ENCODE measurements around the gene PTN.

The PTN gene

DNA sequence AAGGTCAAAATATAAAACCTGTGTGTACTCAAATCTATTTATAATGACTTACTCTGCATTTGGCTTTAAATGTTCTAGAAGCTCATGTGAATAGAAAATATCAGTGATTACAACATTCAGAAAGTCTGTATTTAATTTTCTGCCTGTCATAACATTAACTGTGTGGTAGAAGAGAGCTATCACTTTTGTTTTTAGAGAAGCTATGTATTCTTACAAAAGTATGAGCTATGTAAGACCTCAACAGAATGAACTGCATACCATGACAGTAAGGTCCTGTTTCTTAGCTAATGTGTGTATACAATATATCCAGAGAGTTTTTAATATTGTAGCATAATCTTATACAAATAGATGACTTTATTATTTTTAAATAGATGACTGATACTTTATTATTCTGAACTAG is 61.5 kb downstream of the PTN start:
- H3K27ac ChIP-seq (ENCODE audit: low read depth, low read length) = no peak overlapping the region
- no peaks in the 10 kb centered on the region for H3K27me3 ChIP-seq (ENCODE audit: control insufficient read depth, low read length)

DNA sequence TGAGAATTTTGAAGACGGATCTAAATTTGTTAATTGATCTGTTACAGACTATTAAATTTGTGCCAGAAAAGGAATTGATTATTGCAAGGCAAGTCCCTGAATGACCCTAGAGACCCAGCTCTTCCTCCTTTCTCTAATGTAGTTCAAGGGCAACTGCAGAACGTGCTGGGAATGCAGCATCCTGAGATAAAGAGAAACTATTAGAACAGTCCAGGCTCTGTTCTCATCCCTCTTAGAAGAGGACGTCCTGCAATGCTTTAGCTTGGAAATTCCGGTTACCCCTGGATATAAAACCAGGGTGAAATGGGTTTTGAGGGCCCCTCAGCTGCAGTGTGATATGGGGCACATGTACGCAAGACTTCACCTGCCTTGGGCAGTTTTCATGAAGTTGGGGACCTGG is 67.3 kb downstream of the PTN start:
- Histone ChIP-seq H3K9me2 (replicated peaks; ENCODE audit: control insufficient read depth, low read length) (no peaks in the 10 kb centered on the region), H3K4me2 (ENCODE audit: low read length) (no peak overlapping the region), H3K4me3 (ENCODE audit: low read length) (no peak overlapping the region), H3K27me3 (ENCODE audit: control insufficient read depth, low read length) (no peaks in the 10 kb centered on the region), H3K79me2 (ENCODE audit: control insufficient read depth, low read length) (no peaks in the 10 kb centered on the region), H4K20me1 (ENCODE audit: control insufficient read depth, insufficient read depth, low read depth, low read length) (no peaks in the 10 kb centered on the region), H3K4me1 (ENCODE audit: control insufficient read depth, low read length) (no peaks in the 10 kb centered on the region), H3F3A (ENCODE audit: control insufficient read depth, insufficient read depth) (no peaks in the 10 kb centered on the region), H3K36me3 (ENCODE audit: control insufficient read depth, low read length) (no peaks in the 10 kb centered on the region), H3K9me3 (ENCODE audit: control insufficient read depth, insufficient read depth, low read length) (0 out of 2 replicates have a peak, but pooled peaks cover 6% of the 10 kb centered on the region), H3K27ac (ENCODE audit: low read depth, low read length) (no peak overlapping the region)
- TF ChIP-seq EZH2phosphoT487 (IDR thresholded peaks at IDR 0.05; ENCODE audit: borderline replicate concordance, low read length) = no peak
- TF ChIP-seq, protein P1, sequence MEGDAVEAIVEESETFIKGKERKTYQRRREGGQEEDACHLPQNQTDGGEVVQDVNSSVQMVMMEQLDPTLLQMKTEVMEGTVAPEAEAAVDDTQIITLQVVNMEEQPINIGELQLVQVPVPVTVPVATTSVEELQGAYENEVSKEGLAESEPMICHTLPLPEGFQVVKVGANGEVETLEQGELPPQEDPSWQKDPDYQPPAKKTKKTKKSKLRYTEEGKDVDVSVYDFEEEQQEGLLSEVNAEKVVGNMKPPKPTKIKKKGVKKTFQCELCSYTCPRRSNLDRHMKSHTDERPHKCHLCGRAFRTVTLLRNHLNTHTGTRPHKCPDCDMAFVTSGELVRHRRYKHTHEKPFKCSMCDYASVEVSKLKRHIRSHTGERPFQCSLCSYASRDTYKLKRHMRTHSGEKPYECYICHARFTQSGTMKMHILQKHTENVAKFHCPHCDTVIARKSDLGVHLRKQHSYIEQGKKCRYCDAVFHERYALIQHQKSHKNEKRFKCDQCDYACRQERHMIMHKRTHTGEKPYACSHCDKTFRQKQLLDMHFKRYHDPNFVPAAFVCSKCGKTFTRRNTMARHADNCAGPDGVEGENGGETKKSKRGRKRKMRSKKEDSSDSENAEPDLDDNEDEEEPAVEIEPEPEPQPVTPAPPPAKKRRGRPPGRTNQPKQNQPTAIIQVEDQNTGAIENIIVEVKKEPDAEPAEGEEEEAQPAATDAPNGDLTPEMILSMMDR (IDR thresholded peaks at IDR 0.05; ENCODE audit: low read depth, low read length, poor library complexity, severe bottlenecking) = no peak

More for the DNA sequence above, 61.5 kb downstream of the PTN start:
- H3K36me3 ChIP-seq (ENCODE audit: control insufficient read depth, low read length) = no peaks in the 10 kb centered on the region
- no peaks in the 10 kb centered on the region for H4K20me1 ChIP-seq (ENCODE audit: control insufficient read depth, insufficient read depth, low read depth, low read length)
- H3K9me2 ChIP-seq (replicated peaks; ENCODE audit: control insufficient read depth, low read length) = no peaks in the 10 kb centered on the region
- no peaks in the 10 kb centered on the region for H3K79me2 ChIP-seq (ENCODE audit: control insufficient read depth, low read length)
- TF ChIP-seq EZH2phosphoT487 (IDR thresholded peaks at IDR 0.05; ENCODE audit: borderline replicate concordance, low read length) = no peak
- TF ChIP-seq, protein P1 (IDR thresholded peaks at IDR 0.05; ENCODE audit: low read depth, low read length, poor library complexity, severe bottlenecking) = no peak
- H3K9me3 ChIP-seq (ENCODE audit: control insufficient read depth, insufficient read depth, low read length) = no peaks in the 10 kb centered on the region
- H3K4me1 ChIP-seq (ENCODE audit: control insufficient read depth, low read length) = no peaks in the 10 kb centered on the region
- no peak overlapping the region for H3K4me3 ChIP-seq (ENCODE audit: low read length)
- no peak overlapping the region for H3K4me2 ChIP-seq (ENCODE audit: low read length)
- H3F3A ChIP-seq (ENCODE audit: control insufficient read depth, insufficient read depth) = no peaks in the 10 kb centered on the region

DNA sequence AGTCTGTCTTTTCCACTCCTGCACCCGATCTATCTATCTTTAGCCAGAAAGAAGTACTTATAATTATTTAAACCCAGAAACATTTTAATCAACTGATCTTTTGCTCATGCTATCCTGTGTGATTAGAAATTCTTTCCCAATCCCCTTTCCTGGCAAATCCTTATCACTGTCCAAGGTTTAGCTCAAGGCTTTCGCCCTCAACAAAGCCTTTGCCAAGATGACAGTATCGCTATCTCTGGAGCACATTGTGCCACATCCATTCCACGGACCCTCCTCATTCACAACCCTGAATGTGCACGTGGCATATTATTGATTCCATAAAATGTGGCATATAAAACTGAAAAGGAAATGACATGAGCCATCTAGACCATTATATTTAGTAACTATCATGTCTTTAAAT is 71.3 kb downstream of the PTN start:
- Histone ChIP-seq H3K36me3 (ENCODE audit: control insufficient read depth, low read length) (no peaks in the 10 kb centered on the region), H3K4me2 (ENCODE audit: low read length) (no peak overlapping the region), H3K27ac (ENCODE audit: low read depth, low read length) (no peak overlapping the region), H3K4me1 (ENCODE audit: control insufficient read depth, low read length) (no peaks in the 10 kb centered on the region), H3F3A (ENCODE audit: control insufficient read depth, insufficient read depth) (no peaks in the 10 kb centered on the region), H3K9me3 (ENCODE audit: control insufficient read depth, insufficient read depth, low read length) (peaks cover 6% of the 10 kb centered on the region; the same call in 1 of the 2 replicates), H3K9me2 (replicated peaks; ENCODE audit: control insufficient read depth, low read length) (no peaks in the 10 kb centered on the region), H3K27me3 (ENCODE audit: control insufficient read depth, low read length) (no peaks in the 10 kb centered on the region), H3K4me3 (ENCODE audit: low read length) (no peak overlapping the region), H4K20me1 (ENCODE audit: control insufficient read depth, insufficient read depth, low read depth, low read length) (no peaks in the 10 kb centered on the region), H3K79me2 (ENCODE audit: control insufficient read depth, low read length) (no peaks in the 10 kb centered on the region)
- TF ChIP-seq EZH2phosphoT487 (IDR thresholded peaks at IDR 0.05; ENCODE audit: borderline replicate concordance, low read length) = no peak
- TF ChIP-seq, protein P1 (IDR thresholded peaks at IDR 0.05; ENCODE audit: low read depth, low read length, poor library complexity, severe bottlenecking) = no peak
